ENCODE data around the gene SPSB3. TPM values are rescaled to one million over a fixed set of nuclear protein-coding genes. Genes with fewer than 3 reads are reported as not detected.

The SPSB3 gene
- polyA plus RNA-seq, 1 experiment, result 36.5 TPM

DNA sequence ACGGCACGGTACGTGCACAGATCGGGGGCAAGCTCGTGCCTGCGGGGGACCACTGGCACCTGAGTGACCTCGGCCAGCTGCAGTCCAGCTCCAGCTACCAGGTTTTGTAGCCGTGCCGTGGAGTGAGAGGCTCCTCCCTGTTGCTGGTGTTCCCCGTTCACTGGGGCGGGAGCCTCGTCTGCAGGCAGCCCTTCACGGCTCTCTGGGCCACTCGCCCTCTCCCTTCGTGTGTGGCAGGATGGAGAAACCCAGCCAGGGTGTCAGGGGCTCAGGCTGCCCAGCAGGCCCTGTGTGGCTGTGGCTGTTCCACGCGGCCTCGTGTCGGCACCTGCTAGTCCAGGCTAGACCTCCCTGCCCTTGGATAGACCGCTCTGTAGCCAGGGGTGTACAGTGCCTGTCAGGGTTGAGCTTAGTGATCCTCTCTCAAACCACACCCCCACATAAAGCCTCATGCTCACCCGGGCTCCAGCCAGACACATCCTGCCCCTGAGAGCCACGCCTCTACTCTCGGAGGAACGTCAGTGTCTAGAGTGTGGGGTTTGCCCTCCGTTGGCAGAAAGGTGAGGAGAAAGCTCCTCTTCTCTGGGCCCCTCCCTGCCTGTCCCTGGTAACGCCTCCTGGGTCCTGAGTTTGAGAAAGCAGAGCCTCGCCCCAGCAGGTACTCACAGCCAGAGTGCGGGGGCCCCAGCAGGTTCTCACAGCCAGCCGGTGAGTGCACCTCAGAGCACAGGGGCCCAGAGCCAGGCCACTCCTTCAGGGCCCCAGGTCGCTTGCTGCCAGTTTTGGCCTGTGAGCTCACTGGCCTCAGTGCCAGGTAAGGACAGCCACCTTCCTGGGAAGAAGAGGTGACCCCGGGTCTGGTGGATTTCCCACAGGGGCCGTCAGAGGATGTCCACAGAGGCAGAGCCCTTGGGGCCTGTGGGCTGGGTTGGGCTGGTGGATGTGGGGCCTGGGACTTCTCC lies 38.7 kb downstream of the SPSB3 start:
- CTCF ChIA-PET, result interaction anchor here (0.8 to 0.9 kb wide), 2 partner anchors 21 to 38 kb away, joined by 3 read pairs; partner anchors contain the start of gene MAPK8IP3
- Histone ChIP-seq H3K4me3 (ENCODE audit: low read depth, low read length) (no peak overlapping the region), H3K36me3 (ENCODE audit: control insufficient read depth, insufficient read depth, low read length) (peaks cover 28% of the 10 kb centered on the region), H3K27me3 (ENCODE audit: control insufficient read depth, insufficient read depth, low read length) (no peaks in the 10 kb centered on the region)
- no peak for DNase-seq (ENCODE audit: low read depth)
- TF ChIP-seq, protein P1, sequence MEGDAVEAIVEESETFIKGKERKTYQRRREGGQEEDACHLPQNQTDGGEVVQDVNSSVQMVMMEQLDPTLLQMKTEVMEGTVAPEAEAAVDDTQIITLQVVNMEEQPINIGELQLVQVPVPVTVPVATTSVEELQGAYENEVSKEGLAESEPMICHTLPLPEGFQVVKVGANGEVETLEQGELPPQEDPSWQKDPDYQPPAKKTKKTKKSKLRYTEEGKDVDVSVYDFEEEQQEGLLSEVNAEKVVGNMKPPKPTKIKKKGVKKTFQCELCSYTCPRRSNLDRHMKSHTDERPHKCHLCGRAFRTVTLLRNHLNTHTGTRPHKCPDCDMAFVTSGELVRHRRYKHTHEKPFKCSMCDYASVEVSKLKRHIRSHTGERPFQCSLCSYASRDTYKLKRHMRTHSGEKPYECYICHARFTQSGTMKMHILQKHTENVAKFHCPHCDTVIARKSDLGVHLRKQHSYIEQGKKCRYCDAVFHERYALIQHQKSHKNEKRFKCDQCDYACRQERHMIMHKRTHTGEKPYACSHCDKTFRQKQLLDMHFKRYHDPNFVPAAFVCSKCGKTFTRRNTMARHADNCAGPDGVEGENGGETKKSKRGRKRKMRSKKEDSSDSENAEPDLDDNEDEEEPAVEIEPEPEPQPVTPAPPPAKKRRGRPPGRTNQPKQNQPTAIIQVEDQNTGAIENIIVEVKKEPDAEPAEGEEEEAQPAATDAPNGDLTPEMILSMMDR (IDR thresholded peaks at IDR 0.05; ENCODE audit: insufficient read depth, low read depth, low read length), result no peak
- POLR2A ChIA-PET, result no interaction called here

DNA sequence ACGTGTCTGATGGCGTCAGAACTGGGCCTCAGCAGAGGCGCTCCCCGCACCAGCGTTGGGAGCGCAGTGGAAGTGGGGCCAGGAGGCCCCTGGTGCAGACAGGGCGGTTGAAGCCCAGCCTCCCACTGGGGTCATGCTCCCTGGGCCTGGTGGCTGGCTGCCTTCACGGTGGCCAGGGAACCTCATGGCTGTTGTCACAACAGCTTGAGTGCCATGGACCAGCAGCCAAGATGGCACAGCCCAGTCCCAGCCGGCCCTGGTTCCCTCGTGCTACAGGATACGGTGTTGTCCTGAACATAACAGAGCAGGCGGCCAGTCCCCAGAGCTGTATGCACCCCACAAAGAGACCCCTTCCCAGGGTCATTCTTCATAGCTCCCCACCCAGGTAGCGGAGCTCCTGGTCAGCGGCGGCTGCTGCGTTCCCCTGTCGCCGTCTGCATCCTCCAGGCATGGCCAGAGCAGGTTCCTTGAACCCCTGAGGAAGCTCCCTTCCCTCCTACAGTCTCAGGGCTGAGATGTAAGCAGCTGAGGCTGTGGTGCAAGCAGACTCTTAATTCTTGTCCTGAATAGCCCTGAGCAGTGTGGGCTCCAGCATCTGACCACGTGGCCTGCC lies 40.7 kb downstream of the SPSB3 start:
- no peak for DNase-seq (ENCODE audit: low read depth)
- H3K27me3 ChIP-seq (ENCODE audit: control insufficient read depth, insufficient read depth, low read length), result no peaks in the 10 kb centered on the region
- no peak overlapping the region for H3K4me3 ChIP-seq (ENCODE audit: low read depth, low read length)
- ChIA-PET CTCF (interaction anchor here (1.1 kb wide), 1 partner anchor 18 kb away, joined by 3 read pairs; no protein-coding TSS in a partner anchor), POLR2A (no interaction called here)
- TF ChIP-seq, protein P1 (IDR thresholded peaks at IDR 0.05; ENCODE audit: insufficient read depth, low read depth, low read length), result no peak
- H3K36me3 ChIP-seq (ENCODE audit: control insufficient read depth, insufficient read depth, low read length), result peaks cover 17% of the 10 kb centered on the region

DNA sequence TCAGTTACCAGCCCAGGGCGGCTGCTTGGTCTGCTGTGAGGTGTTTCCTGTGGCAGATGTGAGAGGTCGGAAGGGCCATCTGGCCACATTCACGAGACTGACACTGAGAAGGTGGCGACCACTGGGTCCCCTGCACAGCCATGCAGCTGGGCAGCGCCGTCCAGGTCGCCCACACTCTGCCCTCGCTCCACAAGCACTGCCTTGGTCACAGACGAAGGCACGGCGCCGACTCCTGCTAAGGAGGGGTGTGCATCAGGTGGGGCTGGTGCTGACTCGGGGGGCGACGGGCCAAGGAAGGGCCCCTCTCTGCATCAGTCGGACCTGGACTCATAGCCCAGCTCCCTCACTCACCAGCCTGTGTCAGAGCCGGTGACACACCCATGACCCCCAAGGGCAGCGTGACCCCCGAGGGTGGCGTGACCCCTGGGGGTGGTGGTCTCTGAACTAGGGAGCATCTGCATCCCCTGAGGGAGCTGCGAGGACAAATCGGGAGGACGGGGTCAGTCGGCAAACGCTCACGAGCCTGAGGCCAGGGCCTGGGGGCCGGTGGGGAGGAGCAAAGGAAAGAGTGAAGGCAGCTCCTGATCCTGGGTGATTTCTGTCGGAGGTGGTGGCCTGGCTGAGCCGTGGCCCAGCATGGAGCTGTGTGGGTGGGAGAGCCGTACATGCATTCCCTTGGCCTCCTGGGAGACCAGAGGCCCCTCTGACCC lies 41.4 kb downstream of the SPSB3 start:
- TF ChIP-seq, protein P1 (IDR thresholded peaks at IDR 0.05; ENCODE audit: insufficient read depth, low read depth, low read length), result no peak
- H3K36me3 ChIP-seq (ENCODE audit: control insufficient read depth, insufficient read depth, low read length), result peaks cover 17% of the 10 kb centered on the region
- ChIA-PET POLR2A (no interaction called here), CTCF (interaction anchor here (1.1 kb wide), 1 partner anchor 18 kb away, joined by 3 read pairs; no protein-coding TSS in a partner anchor)
- DNase-seq (ENCODE audit: low read depth), result no peak
- H3K4me3 ChIP-seq (ENCODE audit: low read depth, low read length), result no peak overlapping the region
- H3K27me3 ChIP-seq (ENCODE audit: control insufficient read depth, insufficient read depth, low read length), result no peaks in the 10 kb centered on the region

DNA sequence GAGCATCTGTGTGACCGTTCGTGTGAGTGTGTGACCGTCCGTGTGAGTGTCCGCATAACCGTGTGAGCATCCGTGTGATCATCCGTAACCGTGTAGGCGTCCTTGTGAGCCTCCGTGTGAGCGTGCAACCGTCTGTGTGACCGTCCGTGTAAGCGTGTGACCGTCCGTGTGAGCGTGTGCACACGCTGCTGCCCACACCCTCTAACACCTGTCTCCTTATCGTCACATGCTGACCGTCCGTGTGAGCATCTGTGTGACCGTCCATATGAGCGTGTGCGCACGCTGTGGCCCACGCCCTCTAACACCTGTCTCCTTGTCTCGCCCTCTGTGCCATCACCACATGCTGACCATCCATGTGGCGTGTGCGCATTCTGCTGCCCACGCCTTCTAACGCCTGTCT lies 42.1 kb downstream of the SPSB3 start:
- Histone ChIP-seq H3K36me3 (ENCODE audit: control insufficient read depth, insufficient read depth, low read length) (peaks cover 17% of the 10 kb centered on the region), H3K4me3 (ENCODE audit: low read depth, low read length) (no peak overlapping the region), H3K27me3 (ENCODE audit: control insufficient read depth, insufficient read depth, low read length) (no peaks in the 10 kb centered on the region)
- CTCF ChIA-PET, result no interaction called here
- TF ChIP-seq, protein P1 (IDR thresholded peaks at IDR 0.05; ENCODE audit: insufficient read depth, low read depth, low read length), result no peak
- POLR2A ChIA-PET, result no interaction called here
- no peak for DNase-seq (ENCODE audit: low read depth)

DNA sequence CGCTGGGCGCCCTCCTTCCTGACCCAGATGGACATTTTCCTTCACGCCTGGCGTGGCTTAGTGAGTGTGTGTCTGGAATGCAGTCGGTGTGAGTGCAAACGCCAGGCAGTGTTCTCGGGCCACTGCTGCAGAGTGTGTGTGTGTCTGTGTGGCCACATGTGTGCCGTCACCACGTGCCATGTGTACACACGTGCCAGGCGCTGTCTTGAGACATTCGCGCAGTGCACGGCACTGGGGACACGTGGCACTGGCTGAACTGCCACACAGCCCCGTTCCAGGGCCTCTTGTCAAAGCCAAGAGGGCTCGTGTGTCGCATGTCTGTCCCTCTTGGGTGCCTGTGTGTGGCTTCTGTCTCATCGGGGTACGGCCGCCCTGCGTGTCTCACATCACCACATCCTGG lies 47.6 kb downstream of the SPSB3 start:
- Histone ChIP-seq H3K27me3 (ENCODE audit: control insufficient read depth, insufficient read depth, low read length) (no peaks in the 10 kb centered on the region), H3K36me3 (ENCODE audit: control insufficient read depth, insufficient read depth, low read length) (peaks cover 26% of the 10 kb centered on the region), H3K4me3 (ENCODE audit: low read depth, low read length) (no peak overlapping the region)
- TF ChIP-seq, protein P1 (IDR thresholded peaks at IDR 0.05; ENCODE audit: insufficient read depth, low read depth, low read length), result no peak
- ChIA-PET CTCF (no interaction called here), POLR2A (no interaction called here)
- DNase-seq (ENCODE audit: low read depth), result no peak

Data from BJ (cell line).